ENCODE measurements around the gene LIF. TPM values are rescaled to one million over a fixed set of nuclear protein-coding genes. Genes with fewer than 3 reads are reported as not detected.

The LIF gene
- total RNA-seq, 1 experiment from 2014 or later: 75.4 TPM

DNA sequence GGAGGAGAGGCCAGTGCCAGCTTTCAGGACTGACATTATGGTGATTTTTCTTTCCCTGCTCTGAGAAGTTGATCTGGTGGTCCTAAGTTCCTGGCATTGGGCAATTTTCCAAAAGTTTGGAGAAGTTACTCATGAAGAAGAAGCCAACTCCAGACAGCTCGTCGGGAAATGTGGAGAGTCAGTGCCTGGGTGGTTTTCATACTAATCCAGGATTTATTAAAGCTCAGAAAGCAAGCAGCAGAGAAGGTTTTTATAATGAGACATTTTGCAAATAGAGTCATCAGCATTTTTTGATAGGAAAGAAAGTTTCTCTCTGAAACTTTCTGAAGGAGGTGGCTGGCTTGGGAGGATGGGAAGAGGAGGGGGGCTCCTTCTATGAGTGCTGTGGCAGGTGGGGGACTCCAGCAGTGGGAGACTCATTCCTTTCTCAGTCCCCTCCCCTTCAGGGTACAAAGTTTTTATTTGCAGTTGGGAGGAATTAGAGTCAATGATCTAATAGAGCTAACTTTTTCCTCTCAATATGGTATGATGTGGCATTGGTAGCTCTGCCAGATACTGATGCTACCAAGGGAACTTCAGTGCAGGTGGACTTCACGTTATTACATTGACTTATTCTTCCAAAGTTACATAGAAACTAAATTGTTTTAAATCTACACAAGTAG lies 55.4 kb downstream of the LIF start:
- Histone ChIP-seq H3K4me3 (replicated peaks in 1 of 2; ENCODE audit: low read depth in 1 of 2, low read length in 2 of 2) (no peak overlapping the region), H3K36me3 (ENCODE audit: control insufficient read depth in 1 of 2, insufficient read depth in 2 of 2, low read length in 2 of 2) (no peaks in the 10 kb centered on the region), H3K27ac (ENCODE audit: low read depth, low read length) (no peak overlapping the region), H4K20me1 (ENCODE audit: insufficient read depth) (no peaks in the 10 kb centered on the region), H3K4me1 (ENCODE audit: control insufficient read depth in 1 of 2, insufficient read depth in 2 of 2, low read length in 2 of 2) (peaks cover 11 to 38% of the 10 kb centered on the region in 2 experiments; a peak in 3 of 4 replicates), H3K9me2 (ENCODE audit: insufficient read depth) (no peaks in the 10 kb centered on the region), H3K79me2 (ENCODE audit: insufficient read depth, low read length) (no peaks in the 10 kb centered on the region), H2AFZ (ENCODE audit: low read depth, low read length, poor library complexity, severe bottlenecking) (no peak overlapping the region), H3K4me2 (ENCODE audit: low read length) (no peak overlapping the region), H3K9ac (ENCODE audit: low read length) (no peak overlapping the region), H3K27me3 (ENCODE audit: insufficient read depth, low read length) (no peaks in the 10 kb centered on the region), H3K9me3 (ENCODE audit: control insufficient read depth in 1 of 2, insufficient read depth in 1 of 2, low read depth in 1 of 2, low read length in 2 of 2) (no peaks in the 10 kb centered on the region)
- ChIA-PET CTCF (interaction anchor here (0.6 kb wide), 1 partner anchor 102 kb away, joined by 3 read pairs; no protein-coding TSS in a partner anchor), RAD21 (ENCODE audit: low non-redundant PET in 1 of 2, low total read pairs in 2 of 2, uncharacterized antibody in 2 of 2, unreplicated experiment in 2 of 2) (no interaction called here), POLR2A (interaction anchor here (1.2 to 2.6 kb wide), 5 partner anchors 9 to 62 kb away, joined by 3 to 8 read pairs (median 5); no protein-coding TSS in a partner anchor)
- TF ChIP-seq CBX3 (IDR thresholded peaks at IDR 0.05; ENCODE audit: low read depth): no peak
- TF ChIP-seq CEBPB (IDR thresholded peaks at IDR 0.05; ENCODE audit: low read depth): no peak
- TF ChIP-seq EZH2 (IDR thresholded peaks at IDR 0.05): no peak
- DNase-seq (ENCODE audit: low read depth, low spot score) (no peak), ATAC-seq (no peak)
- intact Hi-C loops (cut with micrococcal nuclease): no loop called here
- BruUV-seq (replicated peaks): no TSS peak

DNA sequence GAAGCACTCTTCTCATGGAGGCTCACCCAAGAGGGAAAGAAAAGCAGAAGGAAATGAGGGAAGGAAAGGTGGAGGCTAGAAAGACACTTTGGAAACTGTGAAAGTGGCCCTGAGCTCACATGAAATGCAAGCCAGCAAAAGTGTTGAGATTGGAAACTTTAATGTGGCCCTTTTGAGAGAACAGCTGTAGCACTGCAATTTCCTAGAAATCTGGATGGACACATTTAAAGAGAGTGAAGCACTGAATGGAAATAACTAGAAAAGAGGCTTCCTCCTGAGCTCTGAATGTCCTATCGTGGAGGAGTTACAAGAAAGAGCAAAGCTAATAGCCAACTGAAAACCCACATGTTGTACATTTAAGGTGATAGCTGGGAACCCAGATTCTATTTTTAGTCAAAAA lies 56.0 kb downstream of the LIF start:
- DNase-seq (ENCODE audit: low read depth, low spot score): no peak
- TF ChIP-seq YY1 (IDR thresholded peaks at IDR 0.05; ENCODE audit: extremely low read depth, insufficient replicate concordance, low read depth, low read length) (no peak), MAX (IDR thresholded peaks at IDR 0.05) (no peak), EZH2 (IDR thresholded peaks at IDR 0.05) (no peak), SP1 (IDR thresholded peaks at IDR 0.05; ENCODE audit: low read depth) (no peak), POLR2AphosphoS5 (IDR thresholded peaks at IDR 0.05; ENCODE audit: low read depth, low read length) (no peak)
- BruUV-seq (replicated peaks): no TSS peak
- Histone ChIP-seq H3K9me2 (ENCODE audit: insufficient read depth) (no peaks in the 10 kb centered on the region), H3K27ac (ENCODE audit: low read depth, low read length) (no peak overlapping the region), H3K4me3 (replicated peaks in 1 of 2; ENCODE audit: low read depth in 1 of 2, low read length in 2 of 2) (no peak overlapping the region), H3K9ac (ENCODE audit: low read length) (no peak overlapping the region), H3K36me3 (ENCODE audit: control insufficient read depth in 1 of 2, insufficient read depth in 2 of 2, low read length in 2 of 2) (no peaks in the 10 kb centered on the region), H2AFZ (ENCODE audit: low read depth, low read length, poor library complexity, severe bottlenecking) (no peak overlapping the region), H3K9me3 (ENCODE audit: control insufficient read depth in 1 of 2, insufficient read depth in 1 of 2, low read depth in 1 of 2, low read length in 2 of 2) (no peaks in the 10 kb centered on the region), H3K27me3 (ENCODE audit: insufficient read depth, low read length) (no peaks in the 10 kb centered on the region), H3K4me1 (ENCODE audit: control insufficient read depth in 1 of 2, insufficient read depth in 2 of 2, low read length in 2 of 2) (peaks cover 5 to 32% of the 10 kb centered on the region in 2 experiments; a peak in 3 of 4 replicates), H3K4me2 (ENCODE audit: low read length) (no peak overlapping the region), H4K20me1 (ENCODE audit: insufficient read depth) (no peaks in the 10 kb centered on the region), H3K79me2 (ENCODE audit: insufficient read depth, low read length) (no peaks in the 10 kb centered on the region)
- no peak for ATAC-seq
- ChIA-PET POLR2A (interaction anchor here (1.2 to 2.6 kb wide), 5 partner anchors 9 to 63 kb away, joined by 3 to 8 read pairs (median 5); no protein-coding TSS in a partner anchor), CTCF (interaction anchor here (0.6 kb wide), 1 partner anchor 101 kb away, joined by 3 read pairs; no protein-coding TSS in a partner anchor), RAD21 (ENCODE audit: low non-redundant PET in 1 of 2, low total read pairs in 2 of 2, uncharacterized antibody in 2 of 2, unreplicated experiment in 2 of 2) (no interaction called here)
- intact Hi-C loops (cut with micrococcal nuclease): no loop called here

Other genes with a start within 250 kb of the LIF start
- gene HORMAD2, start 166.3 kb downstream of the LIF start, total RNA-seq (2021; ENCODE audit: unreplicated experiment): not detected
- gene OSM, start 20.1 kb upstream of the LIF start, total RNA-seq (2021; ENCODE audit: unreplicated experiment): not detected
- 6.5 TPM for gene CASTOR1, start 42.7 kb upstream of the LIF start, total RNA-seq (2021; ENCODE audit: unreplicated experiment)
- gene TBC1D10A, start 80.2 kb upstream of the LIF start, total RNA-seq (2021; ENCODE audit: unreplicated experiment): 18.6 TPM
- gene SF3A1, start 110.1 kb upstream of the LIF start, total RNA-seq (2021; ENCODE audit: unreplicated experiment): 230 TPM
- 2.1 TPM for gene CCDC157, start 110.2 kb upstream of the LIF start, total RNA-seq (2021; ENCODE audit: unreplicated experiment)
- gene RNF215, start 140.7 kb upstream of the LIF start, total RNA-seq (2021; ENCODE audit: unreplicated experiment): 20.2 TPM
- gene SEC14L2, start 150.3 kb upstream of the LIF start, total RNA-seq (2021; ENCODE audit: unreplicated experiment): 33.5 TPM
- gene MTFP1, start 179.0 kb upstream of the LIF start, total RNA-seq (2021; ENCODE audit: unreplicated experiment): 36.1 TPM
- not detected for gene SEC14L3, start 225.3 kb upstream of the LIF start, total RNA-seq (2021; ENCODE audit: unreplicated experiment)